SU-DHL-6 (cell line): ENCODE data around the gene PRAMEF11.
"Not testable (repeated sequence)": the region's sequence is repeated elsewhere in the genome, so short reads cannot be mapped to it uniquely, and the experiment has no call there.

ENCODE experiments used
- H2AFZ ChIP-seq: fragments of 200-600 bp; sonication (generic); 2 replicates; pipeline ENCODE4 v1.6.1; 2014; ENCODE audit warnings: low read depth, mild to moderate bottlenecking, moderate library complexity, mixed read lengths, antibody characterized with exemption, low read length; ENCODE audit not compliant: severe bottlenecking
- H3F3A ChIP-seq: fragments of 200-600 bp; shearing (Covaris generic); 2 replicates; pipeline ENCODE4 v1.6.0; 2016; ENCODE audit warnings: antibody characterized with exemption, mild to moderate bottlenecking; ENCODE audit not compliant: insufficient read depth
- H3K27ac ChIP-seq: fragments of 200-600 bp; sonication (generic); 2 replicates; pipeline ENCODE4 v1.5.1; 2016; ENCODE audit warnings: low read depth, mild to moderate bottlenecking, low read length, moderate library complexity, mixed read lengths
- H3K27me3 ChIP-seq: fragments of 200-600 bp; sonication (generic), shearing (Covaris generic); 2 replicates; pipeline ENCODE4 v1.6.0; 2014; ENCODE audit warnings: mild to moderate bottlenecking, low read length
- H3K36me3 ChIP-seq: fragments of 200-600 bp; sonication (generic); 2 replicates; pipeline ENCODE4 v1.6.1; 2014; ENCODE audit warnings: mild to moderate bottlenecking, low read length, mixed read lengths
- H3K4me2 ChIP-seq: fragments of 300-600, 200-600 bp; shearing (Covaris generic), sonication (generic); 2 replicates; pipeline ENCODE4 v1.6.0; 2014; ENCODE audit warnings: low read length, low read depth, mild to moderate bottlenecking; ENCODE audit not compliant: poor library complexity, severe bottlenecking
- H3K4me3 ChIP-seq: fragments of 200-600 bp; sonication (generic); 2 replicates; pipeline ENCODE4 v1.5.1; 2014; ENCODE audit warnings: antibody characterized with exemption, low read length, mild to moderate bottlenecking, mixed read lengths; ENCODE audit not compliant: insufficient read depth, poor library complexity, severe bottlenecking
- H3K79me2 ChIP-seq: fragments of 200-600 bp; sonication (generic); 2 replicates; pipeline ENCODE4 v1.6.1; 2014; ENCODE audit warnings: mild to moderate bottlenecking, low read length, moderate library complexity; ENCODE audit not compliant: insufficient read depth
- H3K9ac ChIP-seq: fragments of 200-600 bp; sonication (generic); 2 replicates; pipeline ENCODE4 v1.7.0; 2014; ENCODE audit warnings: mild to moderate bottlenecking, low read length
- H3K9me2 ChIP-seq: fragments of 200-600 bp; sonication (generic); replicated peaks from 2 replicates; pipeline ENCODE4 v1.6.1; 2014; ENCODE audit warnings: low read length; ENCODE audit not compliant: insufficient read depth
- H3K9me3 ChIP-seq: fragments of 200-600 bp; sonication (generic); 2 replicates; pipeline ENCODE4 v1.6.1; 2014; ENCODE audit warnings: low read length, mixed read lengths; ENCODE audit not compliant: insufficient read depth
- H4K20me1 ChIP-seq: fragments of 200-600 bp; sonication (generic); 2 replicates; pipeline ENCODE4 v1.6.1; 2014; ENCODE audit warnings: low read depth, mild to moderate bottlenecking, antibody characterized with exemption, low read length, moderate library complexity, mixed read lengths
- CTCF ChIP-seq: fragments of 200-600 bp; sonication (generic); IDR thresholded peaks from one replicate; pipeline ENCODE4 v1.5.1; 2017; ENCODE audit warnings: antibody characterized with exemption, mild to moderate bottlenecking, low read length, moderate library complexity; ENCODE audit not compliant: insufficient read depth, poor library complexity, severe bottlenecking
- EZH2phosphoT487 ChIP-seq: fragments of 200-600 bp; sonication (generic), shearing (Covaris generic); conservative IDR thresholded peaks from 2 replicates; pipeline ENCODE4 v1.6.1; 2018; ENCODE audit warnings: mild to moderate bottlenecking, antibody characterized with exemption, low read length, moderate library complexity, mixed read lengths

PRAMEF11 gene

GRCh38 chr1:12799730-12800129 is 31.5 kb downstream of the PRAMEF11 start:
- Histone ChIP-seq H3K79me2 (no peaks in the 10 kb centered on the region), H3K4me3 (no peak overlapping the region), H3F3A (no peaks in the 10 kb centered on the region), H2AFZ (no peak overlapping the region), H3K27me3 (no peaks in the 10 kb centered on the region), H3K9ac (no peak overlapping the region), H3K9me2 (no peaks in the 10 kb centered on the region), H3K27ac (no peak overlapping the region), H3K9me3 (no peaks in the 10 kb centered on the region), H3K4me2 (no peak overlapping the region), H4K20me1 (no peaks in the 10 kb centered on the region), H3K36me3 (no peaks in the 10 kb centered on the region)
- TF ChIP-seq CTCF (no peak), EZH2phosphoT487 (no peak)

- H2AFZ ChIP-seq: no peak overlapping the region
- H3F3A ChIP-seq: no peaks in the 10 kb centered on the region
- H4K20me1 ChIP-seq: no peaks in the 10 kb centered on the region
- H3K27ac ChIP-seq: no peak overlapping the region
- H3K4me2 ChIP-seq: no peak overlapping the region
- no peaks in the 10 kb centered on the region for H3K27me3 ChIP-seq
- H3K9me2 ChIP-seq: no peaks in the 10 kb centered on the region
- H3K4me3 ChIP-seq: no peak overlapping the region
- TF ChIP-seq EZH2phosphoT487 (no peak), CTCF (no peak)
- H3K79me2 ChIP-seq: no peaks in the 10 kb centered on the region
- no peaks in the 10 kb centered on the region for H3K36me3 ChIP-seq
- no peaks in the 10 kb centered on the region for H3K9me3 ChIP-seq
- no peak overlapping the region for H3K9ac ChIP-seq
Measured at GRCh38 chr1:12798911-12799310, 32.3 kb downstream of the PRAMEF11 start.

GRCh38 chr1:12791097-12791496 is 40.1 kb downstream of the PRAMEF11 start, which contains the start of gene PRAMEF1:
TSS of gene PRAMEF1 (plus strand) at chr1:12791397. CDS start at chr1:12793228, 1,831 bp downstream.
- H2AFZ ChIP-seq, H3K9ac ChIP-seq, H3K27ac ChIP-seq, H3K79me2 ChIP-seq, H3K9me3 ChIP-seq, H3F3A ChIP-seq, H3K36me3 ChIP-seq, H4K20me1 ChIP-seq, H3K4me2 ChIP-seq, H3K27me3 ChIP-seq, H3K4me3 ChIP-seq, H3K9me2 ChIP-seq: not testable (repeated sequence)

GRCh38 chr1:12784729-12785128 is 46.5 kb downstream of the PRAMEF11 start:
- not testable (repeated sequence) for H3K27me3 ChIP-seq, H3K79me2 ChIP-seq, H3K4me2 ChIP-seq, H3K27ac ChIP-seq, H3K9ac ChIP-seq, H4K20me1 ChIP-seq, H3K4me3 ChIP-seq, H3F3A ChIP-seq, H3K9me3 ChIP-seq, H3K9me2 ChIP-seq, H2AFZ ChIP-seq, H3K36me3 ChIP-seq

GRCh38 chr1:12783783-12784182 is 47.4 kb downstream of the PRAMEF11 start:
- not testable (repeated sequence) for H3K27ac ChIP-seq, H2AFZ ChIP-seq, H3K4me2 ChIP-seq, H3K9ac ChIP-seq, H3K9me2 ChIP-seq, H3K9me3 ChIP-seq, H4K20me1 ChIP-seq, H3K27me3 ChIP-seq, H3K79me2 ChIP-seq, H3K4me3 ChIP-seq, H3K36me3 ChIP-seq, H3F3A ChIP-seq

GRCh38 chr1:12781488-12781887 is 49.7 kb downstream of the PRAMEF11 start:
- H3K9ac ChIP-seq, H3K27me3 ChIP-seq, H3K36me3 ChIP-seq, H4K20me1 ChIP-seq, H2AFZ ChIP-seq, H3K27ac ChIP-seq, H3K4me2 ChIP-seq, H3F3A ChIP-seq, H3K4me3 ChIP-seq, H3K9me2 ChIP-seq, H3K9me3 ChIP-seq, H3K79me2 ChIP-seq: not testable (repeated sequence)
